Measurements from ENCODE around the gene ZNF598.
"Not testable (repeated sequence)": the region's sequence is repeated elsewhere in the genome, so short reads cannot be mapped to it uniquely, and the experiment has no call there.

The ZNF598 gene

DNA sequence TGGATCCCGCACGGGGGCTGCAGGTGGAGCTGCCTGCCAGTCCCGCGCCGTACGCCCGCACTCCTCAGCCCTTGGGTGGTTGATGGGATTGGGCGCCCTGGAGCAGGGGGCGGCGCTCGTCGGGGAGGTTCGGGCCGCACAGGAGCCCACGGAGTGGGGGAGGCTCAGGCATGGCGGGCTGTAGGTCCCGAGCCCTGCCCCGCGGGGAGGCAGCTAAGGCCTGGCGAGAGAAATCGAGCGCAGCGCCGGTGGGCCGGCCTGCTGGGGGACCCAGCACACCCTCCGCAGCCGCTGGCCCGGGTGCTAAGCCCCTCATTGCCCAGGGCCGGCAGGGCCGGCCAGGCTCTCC is 51.5 kb downstream of the ZNF598 start:
- not testable (repeated sequence) for DNase-seq (ENCODE audit: low read depth)

GRCh38 chr16:1957434-1958142 is 52.0 kb downstream of the ZNF598 start:
- DNase-seq (ENCODE audit: low read depth) = not testable (repeated sequence)

- DNase-seq (ENCODE audit: low read depth) = no peak
These were observed 55.9 kb downstream of the ZNF598 start for GRCh38 chr16:1953734-1954133.

GRCh38 chr16:1950559-1950958 is 59.1 kb downstream of the ZNF598 start:
- no peak for DNase-seq (ENCODE audit: low read depth)

DNA sequence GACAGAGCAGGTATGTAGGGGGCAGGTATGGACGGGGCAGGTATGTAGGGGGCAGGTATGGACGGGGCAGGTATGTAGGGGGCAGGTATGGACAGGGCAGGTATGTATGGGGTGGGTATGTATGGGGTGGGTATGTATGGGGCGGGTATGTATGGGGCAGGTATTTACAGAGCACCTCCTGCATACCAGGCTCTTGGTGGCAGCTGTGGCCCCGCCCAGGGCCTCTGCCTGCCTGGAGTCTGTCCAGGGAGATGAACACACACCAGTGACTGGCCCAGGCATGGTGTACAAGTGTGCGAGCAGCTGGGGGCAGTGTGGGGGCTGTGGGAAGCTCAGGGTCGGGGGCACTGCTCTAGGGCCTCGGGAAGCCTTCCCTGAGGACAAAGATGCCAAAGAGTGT is 59.6 kb downstream of the ZNF598 start:
- no peak for DNase-seq (ENCODE audit: low read depth)

DNA sequence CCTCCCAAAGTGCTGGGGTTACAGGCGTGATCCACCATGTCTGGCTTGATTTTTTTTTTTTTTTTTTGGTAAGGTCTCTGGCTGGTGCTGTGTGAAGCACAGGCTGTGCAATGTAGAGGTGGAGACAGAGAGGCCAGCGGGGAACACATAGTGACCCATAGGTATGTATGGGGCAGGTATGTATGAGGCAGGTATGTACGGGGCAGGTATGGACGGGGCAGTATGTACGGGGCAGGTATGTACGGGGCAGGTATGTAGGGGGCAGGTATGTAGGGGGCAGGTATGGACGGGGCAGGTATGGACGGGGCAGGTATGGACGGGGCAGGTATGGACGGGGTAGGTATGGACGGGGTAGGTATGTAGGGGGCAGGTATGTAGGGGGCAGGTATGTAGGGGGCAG is 60.1 kb downstream of the ZNF598 start:
- no peak for DNase-seq (ENCODE audit: low read depth)
